Panc1 (cell line): ENCODE results near the gene TEX11. TPM values are rescaled to one million over a fixed set of nuclear protein-coding genes. Genes with fewer than 3 reads are reported as not detected.
"Not testable (repeated sequence)": the region's sequence is repeated elsewhere in the genome, so short reads cannot be mapped to it uniquely, and the experiment has no call there.

Source experiments
- ATAC-seq: fragments of 200-7000 bp; cut with Tn5 transposase; 2 replicates; pipeline ENCODE4 v1.9.1; 2020; ENCODE audit warnings: mild to moderate bottlenecking, moderate library complexity
- BruUV-seq: library from RNA; stranded (reverse); fragments of 400-500 nt; replicated peaks from 2 replicates; lab custom pipeline; 2021; lab: Mats Ljungman, UMichigan
- CTCF ChIA-PET: fragments of 300-600 bp; sonication (Branson Sonifier 250); formaldehyde crosslinking; loops from one replicate; lab custom pipeline; 2022; ENCODE audit warnings: antibody characterized with exemption; lab: Charles Lee
- POLR2A ChIA-PET: fragments of 300-600 bp; sonication (Branson Sonifier 250); formaldehyde crosslinking; loops from one replicate; lab custom pipeline; 2022; ENCODE audit warnings: antibody characterized with exemption; lab: Charles Lee
- DNase-seq: peaks from one replicate; pipeline ENCODE4 v3.0.0-alpha.2; 2010; ENCODE audit warnings: low read depth, low spot score
- H3K27ac ChIP-seq: 2 replicates; pipeline ENCODE4 v1.5.1; 2011; ENCODE audit warnings: mild to moderate bottlenecking, low read length, inconsistent platforms
- H3K27me3 ChIP-seq: fragments of 200-500 bp; sonication (Bioruptor generic); 2 replicates; pipeline ENCODE4 v1.6.0; 2014; ENCODE audit warnings: low read length, inconsistent platforms; ENCODE audit not compliant: control insufficient read depth, insufficient read depth
- H3K36me3 ChIP-seq: fragments of 200-500 bp; sonication (Bioruptor generic); 2 replicates; pipeline ENCODE4 v1.5.1; 2014; ENCODE audit warnings: inconsistent platforms, mild to moderate bottlenecking, low read length, moderate library complexity; ENCODE audit not compliant: control insufficient read depth, insufficient read depth
- H3K4me1 ChIP-seq: 2 replicates; pipeline ENCODE4 v1.5.1; 2011; ENCODE audit warnings: inconsistent platforms, mild to moderate bottlenecking, low read length, moderate library complexity; ENCODE audit not compliant: control insufficient read depth, insufficient read depth
- H3K4me3 ChIP-seq, 2 experiments: 2 replicates each; pipeline ENCODE4 v1.5.1; 2011 to 2012; ENCODE audit warnings: low read depth in 2 of 2, low read length in 2 of 2, mild to moderate bottlenecking in 2 of 2, inconsistent platforms in 1 of 2, moderate library complexity in 1 of 2
- H3K9me3 ChIP-seq: fragments of 200-500 bp; sonication (Bioruptor generic); 2 replicates; pipeline ENCODE4 v1.5.1; 2014; ENCODE audit warnings: low read depth, mild to moderate bottlenecking, inconsistent platforms, low read length, moderate library complexity; ENCODE audit not compliant: control insufficient read depth, insufficient read depth
- CTCF ChIP-seq: fragments of 450-650 bp; IDR thresholded peaks from 2 replicates; pipeline ENCODE4 v1.5.1; 2017; ENCODE audit warnings: mild to moderate bottlenecking
- POLR2AphosphoS5 ChIP-seq: IDR thresholded peaks from 2 replicates; pipeline ENCODE4 v1.6.1; 2012; ENCODE audit warnings: mild to moderate bottlenecking, low read depth, low read length, moderate library complexity
- REST ChIP-seq, 2 experiments: IDR thresholded peaks; 2 replicates each; pipeline ENCODE4 v1.6.1; 2011 to 2012; ENCODE audit warnings: low read depth in 2 of 2, control low read depth in 1 of 2, low read length in 1 of 2, mild to moderate bottlenecking in 1 of 2, moderate library complexity in 1 of 2; ENCODE audit not compliant: insufficient read depth in 1 of 2
- SIN3A ChIP-seq: IDR thresholded peaks from 2 replicates; pipeline ENCODE4 v1.6.1; 2012; ENCODE audit warnings: low read depth, mild to moderate bottlenecking, low read length, moderate library complexity, borderline replicate concordance; ENCODE audit not compliant: insufficient read depth
- TCF7L2 ChIP-seq: IDR thresholded peaks from 2 replicates; pipeline ENCODE4 v1.6.1; 2011; ENCODE audit warnings: mild to moderate bottlenecking, low read depth, low read length, inconsistent platforms
- in situ Hi-C: cut with HindIII; loops from 2 replicates; pipeline ENCODE4 v1.10.0; 2016; ENCODE audit warnings: low sequenced_read_pairs, low pct_unique_long_range_greater_than_20kb
- intact Hi-C: fragments of 100-400 bp; cut with micrococcal nuclease; formaldehyde crosslinking; loops from one replicate; pipeline ENCODE4 v1.10.0; 2022; ENCODE audit not compliant: unreplicated experiment
- total RNA-seq: library from RNA; stranded (reverse); gene quantifications from one replicate; pipeline ENCODE4 v1.2.1, GENCODE V29; 2021; ENCODE audit not compliant: unreplicated experiment

The TEX11 gene
- total RNA-seq, 1 experiment from 2014 or later: not detected

- intact Hi-C loops (no loop called here), in situ Hi-C loops (no loop called here)
- Histone ChIP-seq H3K9me3 (no peaks in the 10 kb centered on the region), H3K4me1 (no peaks in the 10 kb centered on the region), H3K4me3 (no peak overlapping the region), H3K27me3 (no peaks in the 10 kb centered on the region), H3K36me3 (no peaks in the 10 kb centered on the region), H3K27ac (no peak overlapping the region)
- ChIA-PET POLR2A (no interaction called here), CTCF (no interaction called here)
- ATAC-seq: no peak
- TF ChIP-seq CTCF (no peak), REST (IDR thresholded peaks at IDR 0.05; ENCODE audit: insufficient read depth in 1 of 2, low read depth in 2 of 2, low read length in 1 of 2) (no peak), TCF7L2 (no peak), SIN3A (no peak)
- BruUV-seq: no TSS peak
- DNase-seq: peak; percentile 2
Observed at GRCh38 chrX:70592091-70592490, 316.4 kb downstream of the TEX11 start.

- DNase-seq, H3K4me3 ChIP-seq, intact Hi-C loops, H3K27ac ChIP-seq, CTCF ChIA-PET, H3K9me3 ChIP-seq, ATAC-seq, in situ Hi-C loops, POLR2A ChIA-PET, H3K36me3 ChIP-seq, BruUV-seq, H3K4me1 ChIP-seq, H3K27me3 ChIP-seq: not testable (repeated sequence)
Observed at GRCh38 chrX:70587158-70587557, 321.4 kb downstream of the TEX11 start.

GRCh38 chrX:70577442-70577841 is 331.1 kb downstream of the TEX11 start:
- intact Hi-C loops: no loop called here
- no peaks in the 10 kb centered on the region for H3K9me3 ChIP-seq
- H3K27me3 ChIP-seq: no peaks in the 10 kb centered on the region
- no peaks in the 10 kb centered on the region for H3K36me3 ChIP-seq
- ChIA-PET CTCF (no interaction called here), POLR2A (no interaction called here)
- in situ Hi-C loops: no loop called here
- no TSS peak for BruUV-seq
- no peaks in the 10 kb centered on the region for H3K4me1 ChIP-seq
- DNase-seq (no peak), ATAC-seq (no peak)
- H3K4me3 ChIP-seq: no peak overlapping the region
- no peak overlapping the region for H3K27ac ChIP-seq
- TF ChIP-seq TCF7L2 (no peak), REST (IDR thresholded peaks at IDR 0.05; ENCODE audit: insufficient read depth in 1 of 2, low read depth in 2 of 2, low read length in 1 of 2) (no peak), CTCF (no peak), POLR2AphosphoS5 (no peak), SIN3A (no peak)
